NCI-H1436 treated with DMSO at 0.1 percent for 48 hours (cell line): Measurements from ENCODE around the gene ADAMTS2.

Experiments
- DNase-seq: peaks from one replicate; lab custom pipeline; 2025; lab: John Stamatoyannopoulos, UW

Gene ADAMTS2

DNA sequence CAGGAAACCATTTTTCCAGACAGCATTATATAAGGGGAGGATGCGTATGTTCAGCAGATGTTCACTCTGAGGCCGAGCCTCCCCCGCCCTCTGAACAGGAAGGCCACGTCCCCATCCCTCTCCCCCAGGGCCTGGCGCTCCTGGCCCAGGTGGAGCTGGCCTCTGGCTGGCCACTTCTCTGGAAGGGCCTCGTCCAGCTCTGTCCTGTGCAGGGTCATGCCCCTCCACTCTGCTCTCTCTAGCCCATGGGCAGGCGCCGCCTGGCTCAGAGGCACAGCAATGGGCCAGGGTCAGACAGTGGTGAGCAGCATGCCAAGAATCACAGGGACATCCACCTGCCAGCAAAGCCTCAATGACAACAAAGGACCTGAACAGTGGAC lies 34.2 kb downstream of the ADAMTS2 start:
- DNase-seq: no peak

GRCh38 chr5:179310439-179311090 lies 34.7 kb downstream of the ADAMTS2 start:
- no peak for DNase-seq

DNA sequence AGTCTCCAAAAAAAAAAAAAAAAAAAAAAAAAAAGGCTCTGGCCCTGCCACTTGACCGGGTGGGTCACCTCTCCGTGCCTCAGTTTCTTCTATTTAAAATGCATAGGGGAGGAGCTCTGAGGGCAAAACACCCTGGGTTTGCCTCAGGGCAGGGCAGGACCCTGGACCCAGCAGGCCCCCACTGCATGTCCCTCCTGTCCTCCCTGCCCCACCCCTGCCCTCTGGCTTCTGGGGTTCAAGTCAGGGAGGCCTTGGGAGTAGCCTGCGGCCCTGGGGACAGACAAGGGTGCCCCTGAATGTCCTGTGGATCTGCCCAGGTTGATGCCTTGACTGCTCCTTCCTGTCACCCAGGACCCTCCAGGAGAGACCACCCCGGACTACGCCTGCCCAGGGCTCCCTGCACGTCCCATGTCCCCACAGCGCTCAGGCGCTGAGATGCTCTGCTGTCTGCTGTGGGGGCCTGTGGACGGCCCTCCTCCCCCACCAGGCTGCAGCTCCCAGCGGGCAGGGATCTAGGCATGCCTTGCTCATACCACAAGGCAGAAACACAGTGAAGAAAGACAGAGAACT lies 35.4 kb downstream of the ADAMTS2 start:
- DNase-seq: no peak

DNA sequence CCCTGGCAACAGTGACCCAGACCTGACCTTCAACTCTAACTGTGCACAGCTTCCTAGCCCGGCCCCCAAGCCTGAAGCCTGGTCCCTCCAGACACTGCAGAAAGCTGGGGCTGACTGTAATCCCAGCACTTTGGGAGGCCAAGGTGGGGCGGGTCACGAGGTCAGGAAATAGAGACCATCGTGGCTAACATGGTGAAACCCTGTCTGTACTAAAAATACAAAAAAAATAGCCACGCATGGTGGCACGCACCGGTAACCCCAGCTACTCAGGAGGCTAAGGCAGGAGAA lies 35.9 kb downstream of the ADAMTS2 start:
- DNase-seq: no peak

DNA sequence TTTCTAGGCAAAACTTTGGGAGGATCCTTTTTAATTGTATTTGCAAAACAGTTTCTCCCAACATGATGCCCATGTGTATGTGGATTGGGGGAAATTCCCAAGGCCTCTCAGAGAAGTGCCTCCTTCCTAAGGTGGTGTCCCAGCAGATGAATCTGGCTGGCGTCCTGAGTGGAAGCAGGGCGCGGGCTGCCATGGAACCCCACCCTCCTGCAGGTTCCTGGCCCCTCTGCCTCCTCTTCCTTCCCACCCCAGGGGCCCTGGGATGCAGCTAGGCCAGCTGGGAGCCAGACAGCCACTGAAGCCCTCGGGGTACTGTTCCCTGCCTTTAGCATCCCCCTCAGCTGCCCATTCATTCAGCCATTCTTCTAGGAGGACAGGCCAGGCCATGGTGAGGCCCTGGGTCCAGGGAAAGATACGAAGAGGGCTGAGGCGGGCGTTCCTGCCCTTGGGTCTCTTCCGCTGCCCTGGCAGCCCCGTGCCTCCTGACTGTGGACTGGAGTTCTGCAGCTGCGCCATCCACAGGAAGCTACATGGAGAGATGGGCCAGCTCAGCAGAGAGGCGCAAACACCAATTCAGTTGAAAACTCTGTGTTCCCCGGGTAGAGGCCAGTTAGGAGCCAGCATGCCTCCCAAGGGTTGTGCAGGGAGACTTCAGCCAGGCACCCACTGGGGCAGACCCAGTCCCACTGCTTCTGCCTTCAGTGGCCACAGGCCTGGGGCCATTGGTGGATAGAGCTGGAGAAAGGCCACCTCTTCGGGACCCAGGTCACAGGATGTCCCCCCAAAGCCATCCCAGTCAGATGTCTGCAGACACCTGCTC lies 36.5 kb downstream of the ADAMTS2 start:
- DNase-seq: no peak

- DNase-seq: no peak
Measured at GRCh38 chr5:179307931-179308471, 37.3 kb downstream of the ADAMTS2 start.

DNA sequence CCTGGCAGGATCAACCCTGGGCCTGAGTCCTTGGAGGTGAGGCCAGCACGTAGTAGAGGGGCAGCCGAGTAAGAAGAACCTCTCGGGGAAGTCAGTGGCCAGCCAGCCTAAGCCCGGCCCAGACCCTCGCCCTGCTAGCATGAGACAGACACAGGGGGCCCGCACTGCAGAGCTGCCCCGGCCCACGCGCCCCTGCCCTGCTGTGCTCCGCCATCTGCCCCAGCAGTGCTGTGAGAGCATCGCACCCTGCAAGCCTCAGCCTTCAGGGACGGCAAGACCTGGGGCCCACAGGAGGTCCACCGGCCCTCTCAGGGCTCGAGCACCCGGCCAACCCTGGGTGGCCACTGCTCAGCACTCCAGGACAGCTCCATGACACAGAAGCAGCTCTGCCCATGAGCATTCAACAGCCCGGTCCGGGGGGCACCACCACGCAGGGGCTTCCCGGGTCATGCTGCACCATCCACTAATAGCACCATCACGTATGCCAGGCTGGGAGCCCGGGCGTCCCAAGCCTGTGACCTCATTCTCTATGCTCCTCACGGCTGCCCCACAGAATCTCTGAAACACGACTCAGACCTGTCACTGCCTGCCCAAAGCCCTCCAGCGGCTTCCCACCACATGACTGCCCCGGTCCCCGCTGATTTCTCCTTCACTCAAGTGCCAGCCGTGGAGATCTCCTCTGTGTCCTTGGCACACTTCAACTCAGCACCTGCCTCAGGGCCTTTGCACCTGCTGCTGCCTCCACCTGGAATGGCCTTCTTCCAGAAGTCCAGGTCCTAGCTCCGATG lies 38.1 kb downstream of the ADAMTS2 start:
- DNase-seq: no peak

DNA sequence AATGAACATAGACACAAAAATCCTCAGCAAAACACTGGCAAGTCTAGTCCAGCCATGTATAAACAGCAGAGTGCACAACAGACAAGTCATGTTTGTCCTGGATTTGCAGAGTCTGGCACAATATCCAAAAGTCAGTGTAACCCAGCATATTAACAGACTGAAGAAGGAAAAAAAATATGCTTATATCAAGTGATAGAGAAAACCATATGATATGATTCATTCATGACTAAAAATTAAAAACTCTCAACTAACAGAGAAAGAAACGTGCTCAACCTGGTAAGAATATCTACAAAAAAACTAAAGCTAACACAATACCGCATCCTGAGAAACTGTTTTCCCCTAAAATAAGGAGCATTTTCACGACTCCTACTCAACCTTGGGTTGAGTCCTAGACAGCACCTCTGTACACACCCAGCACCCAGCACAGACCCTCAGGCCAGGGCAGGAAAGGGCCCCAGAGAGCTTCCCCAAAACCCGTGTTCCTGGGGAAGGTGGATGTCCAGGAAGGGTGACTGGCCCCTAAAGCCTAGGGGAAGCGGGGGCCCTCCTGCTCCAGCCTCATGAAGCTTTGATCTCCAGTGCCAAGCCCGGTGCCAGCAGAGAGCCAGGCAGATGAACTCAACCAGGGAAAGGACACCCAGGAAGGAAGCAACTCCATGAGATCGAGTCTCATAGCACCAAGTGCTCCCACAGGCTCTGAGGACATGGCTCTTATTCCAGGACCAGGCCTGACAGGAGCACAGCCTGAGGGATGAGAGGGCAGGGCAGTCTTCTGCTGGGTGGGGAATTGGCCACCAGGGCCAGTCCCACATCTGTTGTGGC lies 38.9 kb downstream of the ADAMTS2 start:
- DNase-seq: no peak

DNA sequence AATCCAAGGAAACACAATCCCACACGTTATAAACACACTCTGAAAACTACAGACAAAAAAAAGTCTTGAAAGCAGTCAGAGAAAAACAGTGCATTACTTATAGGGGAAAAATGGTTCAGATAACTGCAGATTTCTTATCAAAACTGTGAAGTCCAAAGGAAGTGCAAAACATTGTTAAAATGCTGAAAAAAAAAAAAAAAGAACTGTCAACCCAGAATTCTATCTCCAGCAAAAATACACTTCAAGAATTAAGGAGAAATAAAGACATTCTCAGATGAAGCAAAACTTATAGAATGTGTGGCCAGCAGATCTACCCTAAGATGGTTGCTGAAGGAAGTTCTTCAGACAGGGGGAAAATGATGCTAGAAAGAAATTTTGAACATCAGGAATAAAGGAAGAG lies 40.4 kb downstream of the ADAMTS2 start:
- no peak for DNase-seq

DNA sequence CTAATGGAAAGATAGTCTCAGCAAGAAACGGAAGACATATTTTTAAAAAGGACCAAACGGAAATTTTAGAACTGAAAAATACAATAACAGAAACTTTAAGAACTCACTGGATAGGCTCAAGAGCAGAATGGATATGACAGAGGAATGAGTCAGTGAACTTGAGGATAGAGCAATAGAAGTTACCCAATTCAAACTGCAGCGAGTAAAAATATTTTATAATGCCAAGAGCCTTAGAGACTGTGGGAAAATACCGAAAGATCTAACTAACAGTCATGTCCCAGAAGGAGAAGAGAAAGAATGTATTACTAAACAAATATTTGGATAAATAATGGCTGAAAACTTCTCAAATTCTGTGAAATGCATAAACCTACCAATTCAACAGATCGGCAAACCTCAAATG lies 40.8 kb downstream of the ADAMTS2 start:
- no peak for DNase-seq

- no peak for DNase-seq
Measured at GRCh38 chr5:179303451-179304200, 41.6 kb downstream of the ADAMTS2 start.

DNA sequence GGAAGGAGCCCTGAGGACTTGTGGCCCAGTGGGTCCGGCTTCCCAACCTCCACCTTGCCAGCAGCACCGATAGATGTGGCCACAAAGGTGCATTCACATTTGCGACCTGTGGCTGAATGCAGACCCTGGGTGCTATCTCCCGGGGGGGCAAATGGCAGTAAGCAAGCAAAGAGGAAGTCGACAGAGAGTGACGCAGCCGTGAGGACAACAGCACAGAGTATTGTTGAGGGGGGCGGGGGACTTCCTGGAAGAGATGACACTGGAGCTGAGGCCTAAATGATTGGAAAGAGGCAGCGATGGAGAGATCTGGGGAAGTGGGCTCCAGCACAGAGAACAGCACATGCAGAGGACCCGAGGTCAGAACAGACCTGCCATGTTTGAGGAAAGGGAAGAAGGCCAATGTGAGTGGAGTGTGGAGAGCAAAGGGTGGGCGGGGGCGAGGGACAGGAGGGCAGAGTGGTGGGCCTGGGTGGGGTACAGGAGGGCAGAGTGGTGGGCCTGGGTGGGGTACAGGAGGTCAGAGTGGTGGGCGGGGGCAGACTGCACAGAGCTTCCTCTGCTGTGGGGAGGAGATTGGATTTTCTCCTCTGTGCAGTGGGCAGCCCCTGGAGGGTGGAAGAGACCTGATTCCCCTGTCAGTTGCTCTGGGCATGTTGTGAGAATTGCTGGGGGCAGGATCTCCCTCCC lies 42.6 kb downstream of the ADAMTS2 start:
- no peak for DNase-seq

GRCh38 chr5:179301796-179302195 lies 43.5 kb downstream of the ADAMTS2 start:
- DNase-seq: no peak

GRCh38 chr5:179301376-179301775 lies 43.9 kb downstream of the ADAMTS2 start:
- no peak for DNase-seq

GRCh38 chr5:179300581-179301180 lies 44.6 kb downstream of the ADAMTS2 start:
- no peak for DNase-seq

GRCh38 chr5:179298181-179298993 lies 46.9 kb downstream of the ADAMTS2 start:
- no peak for DNase-seq

DNA sequence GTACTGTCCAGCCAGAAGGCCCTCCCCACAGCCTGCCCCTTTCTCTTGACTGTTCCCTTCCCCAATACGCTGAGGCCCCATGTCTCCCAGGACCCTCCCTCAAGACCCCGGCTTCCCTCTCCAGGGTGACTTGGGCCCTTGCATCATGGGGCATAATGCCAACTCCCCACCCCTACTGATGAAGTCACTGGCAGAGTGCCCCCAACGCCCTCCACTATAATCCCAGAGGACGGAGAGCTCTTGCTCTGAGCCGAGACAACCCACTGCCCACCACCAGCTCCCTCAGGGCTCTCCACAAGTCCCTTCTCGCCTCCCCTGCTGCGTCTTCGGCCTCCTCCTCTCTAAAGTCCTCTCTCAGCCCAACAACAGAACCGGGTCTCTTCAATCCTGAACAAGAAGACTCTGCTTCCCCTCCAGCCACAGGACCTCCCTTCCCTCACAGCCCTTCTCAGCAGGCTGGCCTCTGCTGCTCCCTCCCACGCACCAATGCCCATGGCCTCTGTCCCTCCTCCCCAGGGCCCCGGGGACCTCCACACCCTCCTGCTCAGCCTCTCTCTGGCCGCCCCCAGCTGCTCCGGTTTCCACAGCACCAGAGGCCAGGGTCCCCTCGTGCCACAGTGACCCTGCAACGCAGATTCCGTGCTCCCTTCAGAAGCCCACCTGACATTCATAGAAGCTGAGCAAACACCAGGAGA lies 47.6 kb downstream of the ADAMTS2 start:
- no peak for DNase-seq

- no peak for DNase-seq
Measured at GRCh38 chr5:179297026-179297425, 48.2 kb downstream of the ADAMTS2 start.
